Esophagus muscularis mucosa (tissue), 4 donors: ENCODE results near the gene GLG1. TPM values are rescaled to one million over a fixed set of nuclear protein-coding genes. Genes with fewer than 3 reads are reported as not detected.

ENCODE experiments used
- DNase-seq: peaks from one replicate; pipeline ENCODE4 v3.0.0-alpha.2; 2017; ENCODE audit errors: extremely low spot score
- H3K27ac ChIP-seq, 4 donors: fragments of 200-600 bp; sonication (generic); replicated peaks in 1 of 4; 1 replicate in 3 of 4; 2 replicates in 1 of 4; pipeline ENCODE4 v1.5.1; 2016 to 2019; ENCODE audit warnings: mild to moderate bottlenecking in 1 of 4
- H3K27me3 ChIP-seq, 4 donors: fragments of 200-600 bp; sonication (generic); one replicate each; pipeline versions ENCODE4 v1.5.1 to v1.6.0; 2016 to 2019
- H3K36me3 ChIP-seq, 4 donors: fragments of 200-600 bp; sonication (generic); one replicate each; pipeline ENCODE4 v1.5.1; 2016 to 2019
- H3K4me1 ChIP-seq, 4 donors: fragments of 200-600 bp; sonication (generic); one replicate each; pipeline ENCODE4 v1.5.1; 2016 to 2019
- H3K4me3 ChIP-seq, 4 donors: fragments of 200-600 bp; sonication (generic); 1 replicate in 2 of 4; 2 replicates in 2 of 4; pipeline ENCODE4 v1.5.1; 2016 to 2019; ENCODE audit warnings: mild to moderate bottlenecking in 4 of 4, moderate library complexity in 1 of 4
- H3K9me3 ChIP-seq, 4 donors: fragments of 200-600 bp; sonication (generic); 1 replicate in 3 of 4; 2 replicates in 1 of 4; pipeline ENCODE4 v1.5.1; 2016 to 2019
- EP300 ChIP-seq: sonication (generic); formaldehyde crosslinking; IDR thresholded peaks from one replicate; pipeline ENCODE4 v1.6.1; 2017; ENCODE audit warnings: antibody characterized with exemption
- POLR2A ChIP-seq: fragments of 450-650 bp; IDR thresholded peaks from one replicate; pipeline ENCODE4 v1.6.1; 2017; ENCODE audit warnings: antibody characterized with exemption, moderate library complexity, mild to moderate bottlenecking, low read depth
- POLR2AphosphoS5 ChIP-seq, 2 donors: sonication (generic); formaldehyde crosslinking; IDR thresholded peaks; one replicate each; pipeline ENCODE4 v1.6.1; 2017; ENCODE audit warnings: antibody characterized with exemption in 2 of 2
- WGBS: methylation state at CpG from one replicate; pipeline ENCODE4 v1.1.5; 2018; 5-methylcytosine and 5-hydroxymethylcytosine counted together
- intact Hi-C: fragments of 100-400 bp; cut with DNase I; formaldehyde crosslinking; loops from one replicate; pipeline ENCODE4 v1.15.1; 2023
- total RNA-seq, 4 donors: library from RNA; depleted of rRNA; stranded (reverse); fragments of >200 nt; gene quantifications; one replicate each; pipeline versions ENCODE4 v1.1.0 to v1.2.1, GENCODE V29; 2016
- TF ChIP-seq, protein P1 (sequence below), 3 experiments: fragments of 200-600 bp in 2 of 3; fragments of 450-650 bp in 1 of 3; sonication (generic) in 2 of 3; IDR thresholded peaks; one replicate each; pipeline ENCODE4 v1.5.1; 2017 to 2019; ENCODE audit warnings: antibody characterized with exemption in 3 of 3, mild to moderate bottlenecking in 2 of 3, moderate library complexity in 1 of 3

The GLG1 gene
- total RNA-seq, 4 donors from 2014 or later: 92.8 to 128 (median 121) TPM

DNA sequence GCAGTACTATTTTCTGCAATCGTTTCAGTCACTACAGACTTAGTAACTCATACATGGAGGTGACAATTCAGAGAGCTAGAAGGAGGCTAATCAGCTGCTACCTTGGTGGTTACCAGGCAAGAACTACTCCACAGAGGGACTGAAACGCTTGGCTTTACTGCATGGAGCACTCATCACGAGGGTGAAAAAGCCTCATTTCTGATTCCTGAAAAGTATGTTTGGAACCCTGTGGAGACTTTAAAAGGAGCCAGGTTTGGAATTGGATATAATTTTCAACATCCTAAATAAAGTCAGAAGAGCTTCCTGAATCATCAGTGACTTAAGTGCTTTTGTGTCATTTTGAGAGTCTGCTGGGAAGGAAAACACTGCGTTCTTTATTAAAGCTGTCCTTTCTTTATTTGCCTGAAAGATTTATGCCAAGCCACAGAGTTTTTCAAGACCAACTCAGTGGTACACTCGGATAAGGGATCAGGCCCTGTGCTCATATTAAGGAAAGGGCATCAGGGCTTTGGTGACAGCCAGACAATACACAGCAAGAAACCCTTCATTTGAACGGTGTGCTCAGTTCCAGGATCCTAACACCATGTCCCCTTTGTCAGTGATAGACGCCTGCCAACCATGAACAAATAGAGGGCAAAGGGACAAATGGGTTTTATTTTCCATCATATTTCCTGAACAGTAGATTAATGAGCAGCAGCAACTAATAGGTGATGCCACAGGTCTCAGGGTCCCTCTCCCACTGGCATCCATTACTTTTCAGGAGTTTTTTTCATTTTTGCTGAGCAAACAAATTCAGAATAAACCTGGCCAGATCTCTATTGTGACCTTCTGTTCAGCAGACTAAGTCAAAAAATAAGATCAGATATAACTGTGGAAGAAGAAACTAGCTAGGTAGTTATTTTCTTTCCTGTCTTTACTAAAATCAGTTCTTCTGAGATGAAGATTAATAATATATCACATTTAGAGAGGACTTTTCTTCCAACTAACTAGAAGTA, 105.1 kb downstream of the GLG1 start:
- peaks cover 0 to 3% (median 0%) of the 10 kb centered on the region in 4 donors for H3K4me1 ChIP-seq
- H3K36me3 ChIP-seq: peaks cover 0 to 22% (median 9%) of the 10 kb centered on the region in 4 donors
- H3K4me3 ChIP-seq: no peak overlapping the region
- no peaks in the 10 kb centered on the region for H3K27me3 ChIP-seq
- H3K27ac ChIP-seq: no peak overlapping the region
- intact Hi-C loops: no loop called here
- 74% methylated on average over 7 of the region's 7 CpGs for WGBS
- no peak for TF ChIP-seq POLR2AphosphoS5 (IDR thresholded peaks at IDR 0.05)
- TF ChIP-seq, protein P1, sequence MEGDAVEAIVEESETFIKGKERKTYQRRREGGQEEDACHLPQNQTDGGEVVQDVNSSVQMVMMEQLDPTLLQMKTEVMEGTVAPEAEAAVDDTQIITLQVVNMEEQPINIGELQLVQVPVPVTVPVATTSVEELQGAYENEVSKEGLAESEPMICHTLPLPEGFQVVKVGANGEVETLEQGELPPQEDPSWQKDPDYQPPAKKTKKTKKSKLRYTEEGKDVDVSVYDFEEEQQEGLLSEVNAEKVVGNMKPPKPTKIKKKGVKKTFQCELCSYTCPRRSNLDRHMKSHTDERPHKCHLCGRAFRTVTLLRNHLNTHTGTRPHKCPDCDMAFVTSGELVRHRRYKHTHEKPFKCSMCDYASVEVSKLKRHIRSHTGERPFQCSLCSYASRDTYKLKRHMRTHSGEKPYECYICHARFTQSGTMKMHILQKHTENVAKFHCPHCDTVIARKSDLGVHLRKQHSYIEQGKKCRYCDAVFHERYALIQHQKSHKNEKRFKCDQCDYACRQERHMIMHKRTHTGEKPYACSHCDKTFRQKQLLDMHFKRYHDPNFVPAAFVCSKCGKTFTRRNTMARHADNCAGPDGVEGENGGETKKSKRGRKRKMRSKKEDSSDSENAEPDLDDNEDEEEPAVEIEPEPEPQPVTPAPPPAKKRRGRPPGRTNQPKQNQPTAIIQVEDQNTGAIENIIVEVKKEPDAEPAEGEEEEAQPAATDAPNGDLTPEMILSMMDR (IDR thresholded peaks at IDR 0.05): no peak
- no peak for TF ChIP-seq POLR2A
- TF ChIP-seq EP300: no peak
- no peaks in the 10 kb centered on the region for H3K9me3 ChIP-seq
- DNase-seq: no peak

DNA sequence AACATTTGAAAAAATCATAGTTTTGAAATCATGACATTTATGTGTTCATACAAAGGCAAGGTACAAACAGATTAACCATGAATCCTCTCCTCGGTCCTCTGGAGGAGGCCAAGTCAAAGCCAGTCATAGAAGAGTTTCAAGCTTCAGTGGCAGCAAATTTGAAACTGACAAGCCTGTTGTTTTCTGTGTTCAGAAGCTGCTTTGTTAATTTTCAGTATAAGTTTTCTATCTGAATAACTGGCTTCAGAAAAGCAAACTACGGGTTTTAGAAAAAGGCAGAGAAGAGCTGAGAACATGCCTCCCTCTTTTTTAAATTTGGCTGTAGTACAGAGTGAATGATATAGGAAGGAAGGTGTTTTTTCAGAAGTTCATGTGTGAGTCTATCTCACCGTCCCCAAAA, 106.0 kb downstream of the GLG1 start:
- DNase-seq: no peak
- no peaks in the 10 kb centered on the region for H3K27me3 ChIP-seq
- H3K27ac ChIP-seq: no peak overlapping the region
- H3K9me3 ChIP-seq: no peaks in the 10 kb centered on the region
- no peak overlapping the region for H3K4me3 ChIP-seq
- intact Hi-C loops: no loop called here
- no peak for TF ChIP-seq EP300
- TF ChIP-seq POLR2A: no peak
- TF ChIP-seq POLR2AphosphoS5 (IDR thresholded peaks at IDR 0.05): no peak
- TF ChIP-seq, protein P1 (IDR thresholded peaks at IDR 0.05): no peak
- 79% methylated on average over 3 of the region's 3 CpGs for WGBS
- H3K4me1 ChIP-seq: peaks cover 0 to 3% (median 0%) of the 10 kb centered on the region in 4 donors
- H3K36me3 ChIP-seq: peaks cover 4 to 26% (median 12%) of the 10 kb centered on the region in 4 donors

DNA sequence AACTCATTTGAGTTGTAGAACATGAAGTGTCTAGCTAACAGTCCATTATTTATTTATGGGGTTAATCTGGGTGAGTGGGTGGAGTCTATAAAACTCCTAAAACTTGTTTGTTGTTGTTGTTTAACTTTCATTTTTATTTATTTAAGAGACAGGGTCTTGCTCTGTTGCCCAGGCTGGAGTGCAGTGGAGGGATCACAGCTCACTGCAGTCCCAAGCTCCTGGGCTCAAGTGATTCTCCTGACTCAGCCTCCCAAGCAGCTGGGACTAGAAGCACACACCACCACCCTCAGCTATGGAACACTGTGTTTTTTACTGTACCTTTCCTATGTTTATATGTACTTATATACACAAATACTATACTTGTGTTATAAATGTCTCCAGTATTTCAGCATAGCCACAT, 107.8 kb downstream of the GLG1 start:
- Histone ChIP-seq H3K27me3 (no peaks in the 10 kb centered on the region), H3K9me3 (no peaks in the 10 kb centered on the region), H3K36me3 (peaks cover 12 to 44% (median 26%) of the 10 kb centered on the region in 4 donors), H3K4me1 (peaks cover 0 to 3% (median 0%) of the 10 kb centered on the region in 4 donors), H3K27ac (no peak overlapping the region), H3K4me3 (no peak overlapping the region)
- DNase-seq: no peak
- intact Hi-C loops: no loop called here
- TF ChIP-seq EP300: no peak

DNA sequence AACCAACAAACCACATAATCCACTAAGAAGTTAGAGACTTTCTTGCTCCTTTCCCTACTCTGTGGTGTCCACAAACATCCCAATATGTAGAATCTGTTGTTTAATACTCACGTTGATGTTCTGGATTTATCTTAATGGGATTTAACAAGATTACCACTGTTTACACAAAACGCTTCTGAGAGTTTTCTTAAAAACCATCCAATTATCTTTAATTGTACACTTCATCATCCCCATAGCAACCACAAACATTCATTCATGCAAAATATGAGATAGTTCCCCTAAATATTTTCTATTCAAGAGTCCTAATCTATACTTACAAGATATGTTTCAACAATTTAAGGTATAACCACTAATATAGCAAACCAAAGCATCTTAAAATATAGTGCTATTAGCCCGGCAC, 109.2 kb downstream of the GLG1 start:
- H3K36me3 ChIP-seq: peaks cover 15 to 48% (median 32%) of the 10 kb centered on the region in 4 donors
- H3K27ac ChIP-seq: no peak overlapping the region
- 90% methylated on average over 3 of the region's 3 CpGs for WGBS
- DNase-seq: no peak
- H3K27me3 ChIP-seq: no peaks in the 10 kb centered on the region
- no peak overlapping the region for H3K4me3 ChIP-seq
- peaks cover 0 to 3% (median 0%) of the 10 kb centered on the region in 4 donors for H3K4me1 ChIP-seq
- intact Hi-C loops: no loop called here
- H3K9me3 ChIP-seq: no peaks in the 10 kb centered on the region
- TF ChIP-seq, protein P1 (IDR thresholded peaks at IDR 0.05): no peak
- TF ChIP-seq POLR2AphosphoS5 (IDR thresholded peaks at IDR 0.05): no peak
- TF ChIP-seq EP300: no peak
- no peak for TF ChIP-seq POLR2A

DNA sequence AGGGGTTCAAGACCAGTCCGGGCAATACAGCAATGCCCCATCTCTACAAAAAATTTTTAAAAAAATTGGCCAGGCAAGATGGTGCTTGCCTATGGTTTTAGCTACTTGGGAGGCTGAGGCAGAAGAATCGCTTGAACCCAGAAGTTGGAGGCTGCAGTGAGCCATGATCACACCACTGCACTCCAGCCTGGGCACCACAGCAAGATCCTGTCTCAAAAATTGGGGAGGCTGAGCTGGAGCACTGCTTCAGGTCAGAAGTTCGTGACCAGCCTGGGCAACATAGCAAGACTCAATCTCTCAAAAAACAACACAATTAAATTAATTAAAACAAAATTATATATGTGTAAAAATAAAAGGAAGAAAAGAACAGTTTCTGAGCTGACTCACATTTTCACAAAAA, 110.9 kb downstream of the GLG1 start:
- peaks cover 27 to 54% (median 42%) of the 10 kb centered on the region in 4 donors for H3K36me3 ChIP-seq

More for the DNA sequence above, 110.9 kb downstream of the GLG1 start:
- Histone ChIP-seq H3K4me3 (no peak overlapping the region), H3K9me3 (no peaks in the 10 kb centered on the region), H3K27me3 (no peaks in the 10 kb centered on the region), H3K4me1 (no peaks in the 10 kb centered on the region), H3K27ac (no peak overlapping the region)
- DNase-seq: no peak
- TF ChIP-seq POLR2AphosphoS5 (IDR thresholded peaks at IDR 0.05): no peak
- intact Hi-C loops: no loop called here
- WGBS: 99% methylated on average over 3 of the region's 3 CpGs
